ENCODE data around the gene DMXL2. TPM values are rescaled to one million over a fixed set of nuclear protein-coding genes. Genes with fewer than 3 reads are reported as not detected.
A peak's percentile ranks its signal among the peaks of the same experiment; 100 is the strongest.

DMXL2 gene
- total RNA-seq, 1 experiment from 2014 or later = 29.8 TPM

- H3F3A ChIP-seq (ENCODE audit: insufficient read depth, low read depth) = peaks cover 11% of the 10 kb centered on the region; the same call in 1 of the 2 replicates
- H3K4me1 ChIP-seq (replicated peaks; ENCODE audit: insufficient read depth) = peaks cover 31% of the 10 kb centered on the region
- no peaks in the 10 kb centered on the region; the same call in 1 of the 2 replicates for H3K9me3 ChIP-seq (ENCODE audit: insufficient read depth, low read depth)
- no peak overlapping the region for H2AFZ ChIP-seq
- DNase-seq = no peak
- intact Hi-C loops (cut with micrococcal nuclease; ENCODE audit: unreplicated experiment) = no loop called here
- no peaks in the 10 kb centered on the region for H3K27me3 ChIP-seq (ENCODE audit: insufficient read depth, low read depth)
- CTCF ChIA-PET = no interaction called here
- H3K4me3 ChIP-seq = no peak overlapping the region
- no peak for TF ChIP-seq CTCF (conservative IDR thresholded peaks at IDR 0.05)
- TF ChIP-seq EZH2 (IDR thresholded peaks at IDR 0.05; ENCODE audit: low read depth) = no peak
- no peaks in the 10 kb centered on the region for H4K20me1 ChIP-seq (ENCODE audit: insufficient read depth)
- no peaks in the 10 kb centered on the region for H3K36me3 ChIP-seq (ENCODE audit: low read depth)
- POLR2A ChIA-PET (ENCODE audit: unreplicated experiment) = no interaction called here
- H3K79me2 ChIP-seq (ENCODE audit: low read depth) = peaks cover 12% of the 10 kb centered on the region
- H3K27ac ChIP-seq = no peak overlapping the region
- no TSS peak for BruUV-seq (replicated peaks)
- no peak overlapping the region for H3K4me2 ChIP-seq
- H3K9me2 ChIP-seq (ENCODE audit: insufficient read depth) = no peaks in the 10 kb centered on the region
These were observed 43.6 kb downstream of the DMXL2 start for GRCh38 chr15:51579012-51579411.

- Histone ChIP-seq H3K27me3 (ENCODE audit: insufficient read depth, low read depth) (no peaks in the 10 kb centered on the region), H3K27ac (peak overlapping the region; percentile 69), H4K20me1 (ENCODE audit: insufficient read depth) (no peaks in the 10 kb centered on the region), H3K9me2 (ENCODE audit: insufficient read depth) (no peaks in the 10 kb centered on the region), H3F3A (ENCODE audit: insufficient read depth, low read depth) (peaks cover 11% of the 10 kb centered on the region; the same call in 1 of the 2 replicates), H3K36me3 (ENCODE audit: low read depth) (no peaks in the 10 kb centered on the region), H3K4me2 (peak overlapping the region; percentile 63), H3K4me1 (replicated peaks; ENCODE audit: insufficient read depth) (peaks cover 31% of the 10 kb centered on the region), H3K4me3 (peak overlapping the region; percentile 25; the same call in 1 of the 2 replicates), H2AFZ (no peak overlapping the region; the same call in 1 of the 2 replicates), H3K9me3 (ENCODE audit: insufficient read depth, low read depth) (no peaks in the 10 kb centered on the region; the same call in 1 of the 2 replicates), H3K79me2 (ENCODE audit: low read depth) (peaks cover 12% of the 10 kb centered on the region)
- DNase-seq = no peak
- BruUV-seq (replicated peaks) = no TSS peak
- no peak for TF ChIP-seq EZH2 (IDR thresholded peaks at IDR 0.05; ENCODE audit: low read depth)
- TF ChIP-seq CTCF (conservative IDR thresholded peaks at IDR 0.05) = no peak
- ChIA-PET POLR2A (ENCODE audit: unreplicated experiment) (no interaction called here), CTCF (no interaction called here)
- intact Hi-C loops (cut with micrococcal nuclease; ENCODE audit: unreplicated experiment) = no loop called here
These were observed 44.8 kb downstream of the DMXL2 start for GRCh38 chr15:51577636-51578304.

GRCh38 chr15:51576911-51577500 lies 45.6 kb downstream of the DMXL2 start:
- peak overlapping the region; percentile 69 for H3K27ac ChIP-seq
- CTCF ChIA-PET = interaction anchor here (0.6 kb wide), 1 partner anchor 42 kb away, joined by 3 read pairs; no protein-coding TSS in a partner anchor
- POLR2A ChIA-PET (ENCODE audit: unreplicated experiment) = no interaction called here
- peaks cover 31% of the 10 kb centered on the region for H3K4me1 ChIP-seq (replicated peaks; ENCODE audit: insufficient read depth)
- TF ChIP-seq CTCF (conservative IDR thresholded peaks at IDR 0.05) = no peak
- no peak for TF ChIP-seq EZH2 (IDR thresholded peaks at IDR 0.05; ENCODE audit: low read depth)
- no peaks in the 10 kb centered on the region for H3K27me3 ChIP-seq (ENCODE audit: insufficient read depth, low read depth)
- BruUV-seq (replicated peaks) = no TSS peak
- no peaks in the 10 kb centered on the region for H3K9me2 ChIP-seq (ENCODE audit: insufficient read depth)
- H2AFZ ChIP-seq = no peak overlapping the region; the same call in 1 of the 2 replicates
- no peaks in the 10 kb centered on the region; the same call in 1 of the 2 replicates for H3K9me3 ChIP-seq (ENCODE audit: insufficient read depth, low read depth)
- no peaks in the 10 kb centered on the region for H4K20me1 ChIP-seq (ENCODE audit: insufficient read depth)
- H3K36me3 ChIP-seq (ENCODE audit: low read depth) = no peaks in the 10 kb centered on the region
- DNase-seq = peak in 1 of 2 experiments; percentile 70
- H3K79me2 ChIP-seq (ENCODE audit: low read depth) = peaks cover 12% of the 10 kb centered on the region
- H3F3A ChIP-seq (ENCODE audit: insufficient read depth, low read depth) = peaks cover 11% of the 10 kb centered on the region; the same call in 1 of the 2 replicates
- H3K4me2 ChIP-seq = peak overlapping the region; percentile 63
- H3K4me3 ChIP-seq = peak overlapping the region; percentile 25; the same call in 1 of the 2 replicates
- intact Hi-C loops (cut with micrococcal nuclease; ENCODE audit: unreplicated experiment) = no loop called here
